Vagina (tissue), 2 donors: Measurements from ENCODE around the gene CTDSPL. TPM values are rescaled to one million over a fixed set of nuclear protein-coding genes. Genes with fewer than 3 reads are reported as not detected.

Source experiments
- DNase-seq, 2 donors: peaks; one replicate each; pipeline ENCODE4 v3.0.0-alpha.2; 2017; ENCODE audit errors: extremely low spot score in 2 of 2
- H3K27ac ChIP-seq: fragments of 200-600 bp; sonication (generic); one replicate; pipeline ENCODE4 v1.5.1; 2019
- H3K27me3 ChIP-seq: fragments of 200-600 bp; sonication (generic); one replicate; pipeline ENCODE4 v1.5.1; 2019
- H3K36me3 ChIP-seq, 2 donors: fragments of 200-600 bp; sonication (generic); one replicate each; pipeline ENCODE4 v1.5.1; 2017 to 2019
- H3K4me1 ChIP-seq: fragments of 200-600 bp; sonication (generic); one replicate; pipeline ENCODE4 v1.5.1; 2019
- H3K4me3 ChIP-seq, 2 donors: fragments of 200-600 bp; sonication (generic); 1 replicate in 1 of 2; 2 replicates in 1 of 2; pipeline ENCODE4 v1.5.1; 2016 to 2019
- H3K9me3 ChIP-seq: fragments of 200-600 bp; sonication (generic); one replicate; pipeline ENCODE4 v1.5.1; 2019
- POLR2A ChIP-seq, 2 donors: fragments of 450-650 bp; IDR thresholded peaks; one replicate each; pipeline ENCODE4 v1.6.1; 2017; ENCODE audit warnings: antibody characterized with exemption in 2 of 2, mild to moderate bottlenecking in 2 of 2, moderate library complexity in 2 of 2
- POLR2AphosphoS5 ChIP-seq, 2 donors: sonication (generic); formaldehyde crosslinking; IDR thresholded peaks; one replicate each; pipeline ENCODE4 v1.9.0; 2017; ENCODE audit warnings: antibody characterized with exemption in 2 of 2, mild to moderate bottlenecking in 2 of 2, low read depth in 1 of 2; ENCODE audit not compliant: insufficient read depth in 1 of 2
- intact Hi-C: fragments of 100-400 bp; cut with DNase I; formaldehyde crosslinking; loops from one replicate; pipeline ENCODE4 v1.15.1; 2023
- total RNA-seq: library from RNA; depleted of rRNA; stranded (reverse); fragments of >200 nt; gene quantifications from one replicate; pipeline ENCODE4 v1.2.3, GENCODE V29; 2016
- TF ChIP-seq, protein P1 (sequence below), 3 experiments: fragments of 450-650 bp in 2 of 3; fragments of 200-600 bp in 1 of 3; sonication (generic) in 1 of 3; IDR thresholded peaks; one replicate each; pipeline ENCODE4 v1.5.1; 2017 to 2019; ENCODE audit warnings: antibody characterized with exemption in 3 of 3, mild to moderate bottlenecking in 2 of 3, moderate library complexity in 2 of 3

Gene CTDSPL
- total RNA-seq, 1 donor from 2014 or later = 28.0 TPM

GRCh38 chr3:37961622-37962431 lies 100.1 kb downstream of the CTDSPL start:
- peak overlapping the region; percentile 10 for H3K27ac ChIP-seq

GRCh38 chr3:37963016-37963415 lies 101.3 kb downstream of the CTDSPL start:
- Histone ChIP-seq H3K36me3 (no peaks in the 10 kb centered on the region), H3K9me3 (no peaks in the 10 kb centered on the region), H3K4me3 (no peak overlapping the region), H3K27me3 (no peaks in the 10 kb centered on the region), H3K4me1 (peaks cover 28% of the 10 kb centered on the region), H3K27ac (peak overlapping the region; percentile 10)
- TF ChIP-seq, protein P1, sequence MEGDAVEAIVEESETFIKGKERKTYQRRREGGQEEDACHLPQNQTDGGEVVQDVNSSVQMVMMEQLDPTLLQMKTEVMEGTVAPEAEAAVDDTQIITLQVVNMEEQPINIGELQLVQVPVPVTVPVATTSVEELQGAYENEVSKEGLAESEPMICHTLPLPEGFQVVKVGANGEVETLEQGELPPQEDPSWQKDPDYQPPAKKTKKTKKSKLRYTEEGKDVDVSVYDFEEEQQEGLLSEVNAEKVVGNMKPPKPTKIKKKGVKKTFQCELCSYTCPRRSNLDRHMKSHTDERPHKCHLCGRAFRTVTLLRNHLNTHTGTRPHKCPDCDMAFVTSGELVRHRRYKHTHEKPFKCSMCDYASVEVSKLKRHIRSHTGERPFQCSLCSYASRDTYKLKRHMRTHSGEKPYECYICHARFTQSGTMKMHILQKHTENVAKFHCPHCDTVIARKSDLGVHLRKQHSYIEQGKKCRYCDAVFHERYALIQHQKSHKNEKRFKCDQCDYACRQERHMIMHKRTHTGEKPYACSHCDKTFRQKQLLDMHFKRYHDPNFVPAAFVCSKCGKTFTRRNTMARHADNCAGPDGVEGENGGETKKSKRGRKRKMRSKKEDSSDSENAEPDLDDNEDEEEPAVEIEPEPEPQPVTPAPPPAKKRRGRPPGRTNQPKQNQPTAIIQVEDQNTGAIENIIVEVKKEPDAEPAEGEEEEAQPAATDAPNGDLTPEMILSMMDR (IDR thresholded peaks at IDR 0.05) = no peak
- TF ChIP-seq POLR2A (IDR thresholded peaks at IDR 0.05) = no peak
- no peak for TF ChIP-seq POLR2AphosphoS5 (IDR thresholded peaks at IDR 0.05; ENCODE audit: insufficient read depth in 1 of 2, low read depth in 1 of 2)
- DNase-seq = no peak
- intact Hi-C loops = no loop called here

More at GRCh38 chr3:37961622-37962431, 100.1 kb downstream of the CTDSPL start:
- TF ChIP-seq, protein P1 (IDR thresholded peaks at IDR 0.05) = no peak
- TF ChIP-seq POLR2A (IDR thresholded peaks at IDR 0.05) (no peak), POLR2AphosphoS5 (IDR thresholded peaks at IDR 0.05; ENCODE audit: insufficient read depth in 1 of 2, low read depth in 1 of 2) (no peak)
- no peak overlapping the region for H3K4me3 ChIP-seq
- peaks cover 27% of the 10 kb centered on the region for H3K4me1 ChIP-seq
- DNase-seq = no peak
- intact Hi-C loops = no loop called here
- H3K36me3 ChIP-seq = no peaks in the 10 kb centered on the region
- no peaks in the 10 kb centered on the region for H3K9me3 ChIP-seq
- no peaks in the 10 kb centered on the region for H3K27me3 ChIP-seq

DNA sequence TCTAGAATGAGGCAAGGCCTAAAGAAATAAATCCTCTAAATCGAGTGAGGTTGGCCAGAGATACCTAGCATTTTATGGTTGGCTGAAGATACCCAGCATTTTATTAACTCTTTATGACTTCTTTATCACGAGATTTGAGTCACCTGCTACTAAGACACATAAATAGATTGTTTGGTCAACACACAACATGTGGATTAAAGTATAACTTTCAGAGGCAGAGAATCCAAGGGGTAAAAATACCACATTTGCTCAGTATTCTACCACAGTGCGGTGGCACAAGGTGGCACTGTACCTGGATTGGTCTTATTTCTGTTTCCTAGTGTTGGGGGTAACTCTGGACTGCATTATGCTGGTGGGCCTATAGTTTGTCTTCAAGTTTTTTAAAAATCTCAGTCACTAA lies 102.0 kb downstream of the CTDSPL start:
- H3K4me3 ChIP-seq = no peak overlapping the region
- intact Hi-C loops = no loop called here
- TF ChIP-seq POLR2AphosphoS5 (IDR thresholded peaks at IDR 0.05; ENCODE audit: insufficient read depth in 1 of 2, low read depth in 1 of 2) = no peak
- TF ChIP-seq, protein P1 (IDR thresholded peaks at IDR 0.05) = no peak
- TF ChIP-seq POLR2A (IDR thresholded peaks at IDR 0.05) = no peak
- no peaks in the 10 kb centered on the region for H3K27me3 ChIP-seq
- H3K4me1 ChIP-seq = peaks cover 28% of the 10 kb centered on the region
- H3K27ac ChIP-seq = peak overlapping the region; percentile 10
- H3K36me3 ChIP-seq = no peaks in the 10 kb centered on the region
- no peak for DNase-seq
- no peaks in the 10 kb centered on the region for H3K9me3 ChIP-seq

GRCh38 chr3:37964146-37964545 lies 102.5 kb downstream of the CTDSPL start:
- Histone ChIP-seq H3K9me3 (no peaks in the 10 kb centered on the region), H3K27ac (no peak overlapping the region), H3K36me3 (no peaks in the 10 kb centered on the region), H3K4me3 (no peak overlapping the region), H3K27me3 (no peaks in the 10 kb centered on the region), H3K4me1 (peaks cover 28% of the 10 kb centered on the region)
- TF ChIP-seq POLR2AphosphoS5 (IDR thresholded peaks at IDR 0.05; ENCODE audit: insufficient read depth in 1 of 2, low read depth in 1 of 2) = no peak
- TF ChIP-seq POLR2A (IDR thresholded peaks at IDR 0.05) = no peak
- TF ChIP-seq, protein P1 (IDR thresholded peaks at IDR 0.05) = no peak
- intact Hi-C loops = no loop called here
- DNase-seq = no peak

DNA sequence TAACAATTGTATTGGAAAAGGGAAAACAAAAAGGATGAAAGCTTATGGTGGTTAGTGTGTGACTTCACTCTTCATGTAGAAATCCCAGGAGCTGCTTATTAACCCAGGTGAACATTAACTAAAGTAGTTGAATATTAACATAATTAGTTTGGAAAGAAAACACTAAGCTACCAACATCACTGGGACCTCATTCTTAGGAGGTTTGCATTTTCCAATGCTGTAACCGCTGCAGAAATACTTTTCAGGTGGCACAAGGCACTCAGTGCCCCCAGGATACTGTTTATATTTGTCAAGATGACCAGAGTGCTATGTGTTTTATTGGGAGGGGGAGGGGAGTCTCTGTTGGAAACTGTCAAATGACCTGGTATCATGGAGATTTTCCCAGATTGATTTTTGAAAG lies 103.0 kb downstream of the CTDSPL start:
- no peak for DNase-seq
- peaks cover 34% of the 10 kb centered on the region for H3K4me1 ChIP-seq
- intact Hi-C loops = no loop called here
- H3K9me3 ChIP-seq = no peaks in the 10 kb centered on the region
- H3K36me3 ChIP-seq = no peaks in the 10 kb centered on the region
- no peaks in the 10 kb centered on the region for H3K27me3 ChIP-seq
- H3K4me3 ChIP-seq = no peak overlapping the region
- H3K27ac ChIP-seq = no peak overlapping the region
- TF ChIP-seq, protein P1 (IDR thresholded peaks at IDR 0.05) = no peak
- TF ChIP-seq POLR2AphosphoS5 (IDR thresholded peaks at IDR 0.05; ENCODE audit: insufficient read depth in 1 of 2, low read depth in 1 of 2) (no peak), POLR2A (IDR thresholded peaks at IDR 0.05) (no peak)
